B cell (primary cell): ENCODE results near the gene TRIM54. TPM values are rescaled to one million over a fixed set of nuclear protein-coding genes. Genes with fewer than 3 reads are reported as not detected.
A peak's percentile ranks its signal among the peaks of the same experiment; 100 is the strongest.

Source experiments
- ATAC-seq: fragments of 200-7000 bp; cut with Tn5 transposase; one replicate; pipeline ENCODE4 v1.10.0; 2021; ENCODE audit warnings: low read depth, mild to moderate bottlenecking, moderate number of reproducible peaks, moderate library complexity
- CTCF ChIA-PET: fragments of 350-600 bp; sonication (Branson Sonifier 250); formaldehyde crosslinking; loops from one replicate; lab custom pipeline; 2021; ENCODE audit warnings: antibody characterized with exemption, inconsistent platforms; lab: Charles Lee
- POLR2A ChIA-PET: fragments of 350-600 bp; sonication (Branson Sonifier 250); formaldehyde crosslinking; loops from one replicate; lab custom pipeline; 2021; ENCODE audit warnings: antibody characterized with exemption; lab: Charles Lee
- DNase-seq: peaks from one replicate; pipeline ENCODE4 v3.0.0; 2013
- H2AFZ ChIP-seq: 2 replicates; pipeline ENCODE4 v1.6.1; 2012; ENCODE audit warnings: mild to moderate bottlenecking, low read depth, low read length; ENCODE audit not compliant: insufficient read depth, poor library complexity, severe bottlenecking
- H3K27ac ChIP-seq, 2 donors: 1 replicate in 1 of 2; 2 replicates in 1 of 2; pipeline ENCODE4 v1.5.1; 2012 to 2013; ENCODE audit warnings: low read length in 2 of 2, mild to moderate bottlenecking in 2 of 2, moderate library complexity in 1 of 2
- H3K27me3 ChIP-seq, 4 experiments: fragments of 200-600 bp in 1 of 4; sonication (generic) in 1 of 4; replicated peaks in 1 of 4; 1 replicate in 2 of 4; 2 replicates in 2 of 4; pipeline versions ENCODE4 v1.6.1 to v1.7.0; 2013 to 2016; ENCODE audit warnings: low read length in 3 of 4, mild to moderate bottlenecking in 2 of 4, mixed read lengths in 1 of 4, moderate library complexity in 1 of 4; ENCODE audit not compliant: insufficient read depth in 4 of 4, control insufficient read depth in 3 of 4; ENCODE audit errors: control extremely low read depth in 1 of 4
- H3K36me3 ChIP-seq, 2 experiments: replicated peaks in 1 of 2; 1 replicate in 1 of 2; 2 replicates in 1 of 2; pipeline versions ENCODE4 v1.6.1 to v1.7.1; 2013; ENCODE audit warnings: low read length in 1 of 2; ENCODE audit not compliant: insufficient read depth in 2 of 2, control insufficient read depth in 1 of 2; ENCODE audit errors: control extremely low read depth in 1 of 2, extremely low read depth in 1 of 2
- H3K4me1 ChIP-seq, 2 donors: fragments of 200-600 bp in 1 of 2; sonication (generic) in 1 of 2; 1 replicate in 1 of 2; 2 replicates in 1 of 2; pipeline versions ENCODE4 v1.5.1 to v1.6.1; 2013 to 2017; ENCODE audit warnings: low read length in 2 of 2; ENCODE audit not compliant: control insufficient read depth in 2 of 2, insufficient read depth in 2 of 2
- H3K4me2 ChIP-seq: replicated peaks from 2 replicates; pipeline ENCODE3; 2012; ENCODE audit warnings: mild to moderate bottlenecking, low read depth, low read length; ENCODE audit not compliant: poor library complexity, severe bottlenecking
- H3K4me3 ChIP-seq, 5 experiments: fragments of 200-600 bp in 1 of 5; sonication (generic) in 1 of 5; 1 replicate in 3 of 5; 2 replicates in 2 of 5; pipeline versions ENCODE4 v1.5.1 to v1.7.0; 2011 to 2016; ENCODE audit warnings: low read length in 4 of 5, mild to moderate bottlenecking in 4 of 5, low read depth in 2 of 5, control low read depth in 1 of 5, moderate library complexity in 1 of 5; ENCODE audit not compliant: insufficient read depth in 1 of 5; ENCODE audit errors: control extremely low read depth in 1 of 5, extremely low read depth in 1 of 5
- H3K79me2 ChIP-seq: fragments of 200-600 bp; sonication (generic); one replicate; pipeline ENCODE4 v1.6.0; 2016; ENCODE audit warnings: low read length; ENCODE audit not compliant: control insufficient read depth, insufficient read depth
- H3K9ac ChIP-seq: fragments of 200-600 bp; sonication (generic); 2 replicates; pipeline ENCODE4 v1.6.1; 2017; ENCODE audit warnings: mild to moderate bottlenecking, low read length, moderate library complexity
- H3K9me3 ChIP-seq, 3 donors: one replicate each; pipeline versions ENCODE4 v1.6.1 to v1.7.1; 2013; ENCODE audit warnings: low read length in 2 of 3; ENCODE audit not compliant: control insufficient read depth in 2 of 3, insufficient read depth in 1 of 3; ENCODE audit errors: control extremely low read depth in 1 of 3
- H4K20me1 ChIP-seq: 2 replicates; pipeline ENCODE4 v1.6.0; 2012; ENCODE audit warnings: mild to moderate bottlenecking, low read length; ENCODE audit not compliant: insufficient read depth, control insufficient read depth, poor library complexity, severe bottlenecking
- H3K27ac Mint-ChIP-seq: one replicate; pipeline ENCODE4 v1.8.0; 2021; ENCODE audit warnings: mixed read lengths
- H3K27me3 Mint-ChIP-seq: one replicate; pipeline ENCODE4 v1.8.0; 2021; ENCODE audit warnings: mixed read lengths
- H3K4me1 Mint-ChIP-seq: one replicate; pipeline ENCODE4 v1.8.0; 2021; ENCODE audit warnings: mixed read lengths
- H3K4me3 Mint-ChIP-seq: one replicate; pipeline ENCODE4 v1.8.0; 2021; ENCODE audit warnings: mixed read lengths
- H3K9me3 Mint-ChIP-seq: one replicate; pipeline ENCODE4 v1.8.0; 2022; ENCODE audit warnings: mixed read lengths; ENCODE audit not compliant: insufficient read depth
- CTCF ChIP-seq: fragments of 200-600 bp; IDR thresholded peaks from one replicate; pipeline ENCODE4 v1.8.0; 2022; ENCODE audit warnings: antibody characterized with exemption, mild to moderate bottlenecking
- EZH2 ChIP-seq: IDR thresholded peaks from 2 replicates; pipeline ENCODE4 v1.6.1; 2012; ENCODE audit warnings: borderline replicate concordance, low read depth, mild to moderate bottlenecking, moderate library complexity, low read length; ENCODE audit not compliant: insufficient read depth, poor library complexity, severe bottlenecking
- WGBS: methylation state at CpG from one replicate; pipeline ENCODE4 v1.1.5; 2013; ENCODE audit warnings: missing lambda C conversion rate; ENCODE audit not compliant: insufficient coverage; 5-methylcytosine and 5-hydroxymethylcytosine counted together
- intact Hi-C: fragments of 100-400 bp; cut with micrococcal nuclease; formaldehyde crosslinking; loops from one replicate; pipeline ENCODE4 v1.10.0; 2022
- polyA plus RNA-seq: library from polyadenylated mRNA; depleted of rRNA; stranded (reverse); fragments of >200 nt; gene quantifications from 2 replicates; pipeline ENCODE4 v1.2.3, GENCODE V29; 2012
- total RNA-seq, 2 donors: library from RNA; stranded (reverse); fragments of 120-200 nt in 1 of 2; gene quantifications; 1 replicate in 1 of 2; 2 replicates in 1 of 2; pipeline versions ENCODE4 v1.2.3 to v1.2.4, GENCODE V29; 2013 to 2022

Gene TRIM54
- total and polyA plus RNA-seq, 2 donors (not counting 1 experiment from before 2014, with no cell fraction given), result not detected

- H3K4me2 ChIP-seq, result no peak overlapping the region
- no peaks in the 10 kb centered on the region for H4K20me1 ChIP-seq
- H3K79me2 ChIP-seq, result no peaks in the 10 kb centered on the region
- no peak overlapping the region for H2AFZ ChIP-seq
- no CpG with 5 or more reads among the region's 3 CpGs for WGBS
- POLR2A ChIA-PET, result no interaction called here
- no peak overlapping the region for H3K27ac Mint-ChIP-seq
- intact Hi-C loops, result no loop called here
- no peaks in the 10 kb centered on the region for H3K9me3 ChIP-seq
- H3K9ac ChIP-seq, result no peak overlapping the region
- no peak for ATAC-seq
- H3K27ac ChIP-seq, result no peak overlapping the region
- H3K27me3 ChIP-seq, result peaks cover 0 to 6% (median 0%) of the 10 kb centered on the region in 4 experiments
- CTCF ChIA-PET, result interaction anchor here (1.6 to 1.9 kb wide), 2 partner anchors 14 to 327 kb away, joined by 6 to 7 read pairs; no protein-coding TSS in a partner anchor
- no peaks in the 10 kb centered on the region for H3K36me3 ChIP-seq
- H3K4me1 ChIP-seq, result peaks cover 5 to 10% of the 10 kb centered on the region in 2 donors
- no peak overlapping the region for H3K4me3 Mint-ChIP-seq
- H3K4me1 Mint-ChIP-seq, result peaks cover 2% of the 10 kb centered on the region
- TF ChIP-seq CTCF (no peak), EZH2 (no peak)
- H3K27me3 Mint-ChIP-seq, result peaks cover 21% of the 10 kb centered on the region
- no peak overlapping the region for H3K4me3 ChIP-seq
- DNase-seq, result no peak
- no peaks in the 10 kb centered on the region for H3K9me3 Mint-ChIP-seq
These were observed 6.4 kb downstream of the TRIM54 start for GRCh38 chr2:27288610-27289009.

- no peak overlapping the region for H3K9ac ChIP-seq
- no peak for DNase-seq
These were observed 8.3 kb downstream of the TRIM54 start for GRCh38 chr2:27290549-27290948.

More at GRCh38 chr2:27290549-27290948, 8.3 kb downstream of the TRIM54 start:
- H2AFZ ChIP-seq, result peak overlapping the region; percentile 16
- peaks cover 0 to 6% (median 0%) of the 10 kb centered on the region in 4 experiments for H3K27me3 ChIP-seq
- ATAC-seq, result no peak
- no peaks in the 10 kb centered on the region for H3K9me3 ChIP-seq
- no peak for TF ChIP-seq EZH2
- TF ChIP-seq CTCF, result no peak
- intact Hi-C loops, result no loop called here
- Mint-ChIP-seq H3K27ac (no peak overlapping the region), H3K4me1 (peaks cover 2% of the 10 kb centered on the region), H3K4me3 (no peak overlapping the region), H3K27me3 (peaks cover 15% of the 10 kb centered on the region), H3K9me3 (no peaks in the 10 kb centered on the region)
- peak overlapping the region; percentile 8 for H3K4me2 ChIP-seq
- ChIA-PET CTCF (interaction anchor here (1.8 to 5.4 kb wide), 2 partner anchors 10 to 13 kb away, joined by 11 to 47 read pairs; partner anchors contain the start of gene TRIM54), POLR2A (no interaction called here)
- no peaks in the 10 kb centered on the region for H3K79me2 ChIP-seq
- no peak overlapping the region for H3K4me3 ChIP-seq
- peaks cover 5 to 10% of the 10 kb centered on the region in 2 donors for H3K4me1 ChIP-seq
- no peaks in the 10 kb centered on the region for H3K36me3 ChIP-seq
- H3K27ac ChIP-seq, result no peak overlapping the region
- WGBS, result no CpG with 5 or more reads among the region's 5 CpGs
- H4K20me1 ChIP-seq, result no peaks in the 10 kb centered on the region
